ENCODE measurements around the gene PRR12.

DNA sequence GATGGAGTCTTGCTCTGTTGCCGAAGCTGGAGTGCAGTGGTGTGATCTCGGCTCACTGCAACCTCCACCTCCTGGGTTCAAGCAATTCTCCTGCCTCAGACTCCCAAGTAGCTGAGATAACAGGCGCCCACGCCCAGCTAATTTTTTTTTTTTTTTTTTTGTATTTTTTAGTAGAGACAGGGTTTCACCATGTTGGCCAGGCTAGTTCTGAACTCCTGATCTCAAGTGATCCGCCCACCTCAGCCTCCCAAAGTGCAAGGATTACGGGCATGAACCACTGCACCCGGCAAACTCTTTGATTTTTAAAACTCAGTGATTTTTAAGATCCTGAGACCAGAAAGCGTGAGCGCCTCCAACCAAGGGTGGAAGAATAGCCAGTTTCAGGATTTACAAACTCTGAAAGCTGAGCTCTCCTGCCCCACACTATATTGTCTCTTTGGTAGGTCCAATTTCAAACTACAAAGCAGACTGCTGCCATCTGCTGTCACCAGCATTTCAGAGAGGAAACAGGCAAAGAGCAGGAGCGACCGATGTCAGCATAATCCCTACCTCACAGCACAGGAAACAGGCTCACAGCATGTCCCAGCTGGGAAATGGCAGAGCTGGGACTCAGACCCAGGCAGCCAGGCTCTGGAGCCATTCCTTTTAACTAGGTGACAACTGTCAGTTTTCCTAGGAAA lies 19.8 kb upstream of the PRR12 start:
- TF ChIP-seq CTCF (IDR thresholded peaks at IDR 0.05) (no peak), POLR2A (IDR thresholded peaks at IDR 0.05) (no peak)
